ENCODE results near the gene RYR2. TPM values are rescaled to one million over a fixed set of nuclear protein-coding genes. Genes with fewer than 3 reads are reported as not detected.
"Not testable (repeated sequence)": the region's sequence is repeated elsewhere in the genome, so short reads cannot be mapped to it uniquely, and the experiment has no call there.

RYR2 gene
- total RNA-seq, 1 donor from 2014 or later, result 5.4 TPM

- no peak for TF ChIP-seq CTCF (IDR thresholded peaks at IDR 0.05; ENCODE audit: unreplicated experiment)
- H3K9me3 Mint-ChIP-seq (ENCODE audit: unreplicated experiment), result peaks cover 8% of the 10 kb centered on the region
- H3K4me3 Mint-ChIP-seq (ENCODE audit: unreplicated experiment), result no peak overlapping the region
- H3K27me3 Mint-ChIP-seq (ENCODE audit: unreplicated experiment), result peaks cover 2% of the 10 kb centered on the region
- no peak for DNase-seq (ENCODE audit: low spot score)
- H3K27ac Mint-ChIP-seq (ENCODE audit: unreplicated experiment), result no peak overlapping the region
- no peaks in the 10 kb centered on the region for H3K4me1 Mint-ChIP-seq (ENCODE audit: unreplicated experiment)
- H3K36me3 Mint-ChIP-seq (ENCODE audit: low read depth, unreplicated experiment), result peaks cover 5% of the 10 kb centered on the region
Measured at GRCh38 chr1:237126180-237126579, 84.2 kb downstream of the RYR2 start.

- DNase-seq (ENCODE audit: low spot score); H3K4me3 Mint-ChIP-seq (ENCODE audit: unreplicated experiment); H3K4me1 Mint-ChIP-seq (ENCODE audit: unreplicated experiment); H3K27me3 Mint-ChIP-seq (ENCODE audit: unreplicated experiment); H3K27ac Mint-ChIP-seq (ENCODE audit: unreplicated experiment): not testable (repeated sequence)
- peaks cover 13% of the 10 kb centered on the region for H3K36me3 Mint-ChIP-seq (ENCODE audit: low read depth, unreplicated experiment)
- H3K9me3 Mint-ChIP-seq (ENCODE audit: unreplicated experiment), result peaks cover 10% of the 10 kb centered on the region
Measured at GRCh38 chr1:237127301-237127700, 85.3 kb downstream of the RYR2 start.

- Mint-ChIP-seq H3K27ac (ENCODE audit: unreplicated experiment) (no peak overlapping the region), H3K27me3 (ENCODE audit: unreplicated experiment) (peaks cover 5% of the 10 kb centered on the region), H3K4me1 (ENCODE audit: unreplicated experiment) (no peaks in the 10 kb centered on the region), H3K36me3 (ENCODE audit: low read depth, unreplicated experiment) (peaks cover 28% of the 10 kb centered on the region), H3K9me3 (ENCODE audit: unreplicated experiment) (peaks cover 14% of the 10 kb centered on the region), H3K4me3 (ENCODE audit: unreplicated experiment) (no peak overlapping the region)
- no peak for TF ChIP-seq CTCF (IDR thresholded peaks at IDR 0.05; ENCODE audit: unreplicated experiment)
- DNase-seq (ENCODE audit: low spot score), result no peak
Measured at GRCh38 chr1:237133921-237134320, 91.9 kb downstream of the RYR2 start.

GRCh38 chr1:237134929-237135328, 92.9 kb downstream of the RYR2 start:
- no peak overlapping the region for H3K27ac Mint-ChIP-seq (ENCODE audit: unreplicated experiment)
- no peak for TF ChIP-seq CTCF (IDR thresholded peaks at IDR 0.05; ENCODE audit: unreplicated experiment)
- peaks cover 5% of the 10 kb centered on the region for H3K27me3 Mint-ChIP-seq (ENCODE audit: unreplicated experiment)
- H3K4me1 Mint-ChIP-seq (ENCODE audit: unreplicated experiment), result no peaks in the 10 kb centered on the region
- no peak for DNase-seq (ENCODE audit: low spot score)
- peaks cover 14% of the 10 kb centered on the region for H3K9me3 Mint-ChIP-seq (ENCODE audit: unreplicated experiment)
- no peak overlapping the region for H3K4me3 Mint-ChIP-seq (ENCODE audit: unreplicated experiment)
- peaks cover 28% of the 10 kb centered on the region for H3K36me3 Mint-ChIP-seq (ENCODE audit: low read depth, unreplicated experiment)

DNA sequence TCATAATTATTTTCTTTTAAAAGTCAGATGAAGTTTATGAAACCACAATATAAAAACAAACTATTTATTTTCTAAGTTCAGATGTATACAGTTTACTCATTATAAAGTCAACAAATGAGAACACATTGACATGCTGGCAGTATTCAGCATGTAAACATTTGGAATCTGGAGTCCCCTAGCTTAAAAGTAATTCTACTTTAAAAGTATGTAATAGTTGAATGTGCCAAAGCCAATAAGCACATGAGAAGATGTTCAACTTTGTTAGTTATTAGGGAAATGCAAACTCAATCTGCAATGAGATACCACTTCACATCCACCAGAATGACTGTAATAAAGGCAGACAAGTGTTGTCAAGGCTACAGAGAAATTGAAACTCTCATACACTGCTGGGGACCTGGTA, 96.6 kb downstream of the RYR2 start:
- Mint-ChIP-seq H3K4me3 (ENCODE audit: unreplicated experiment) (no peak overlapping the region), H3K9me3 (ENCODE audit: unreplicated experiment) (no peaks in the 10 kb centered on the region), H3K27ac (ENCODE audit: unreplicated experiment) (no peak overlapping the region), H3K36me3 (ENCODE audit: low read depth, unreplicated experiment) (peaks cover 7% of the 10 kb centered on the region), H3K4me1 (ENCODE audit: unreplicated experiment) (no peaks in the 10 kb centered on the region), H3K27me3 (ENCODE audit: unreplicated experiment) (peaks cover under 1% of the 10 kb centered on the region)
- no peak for DNase-seq (ENCODE audit: low spot score)
- TF ChIP-seq CTCF (IDR thresholded peaks at IDR 0.05; ENCODE audit: unreplicated experiment), result no peak

DNA sequence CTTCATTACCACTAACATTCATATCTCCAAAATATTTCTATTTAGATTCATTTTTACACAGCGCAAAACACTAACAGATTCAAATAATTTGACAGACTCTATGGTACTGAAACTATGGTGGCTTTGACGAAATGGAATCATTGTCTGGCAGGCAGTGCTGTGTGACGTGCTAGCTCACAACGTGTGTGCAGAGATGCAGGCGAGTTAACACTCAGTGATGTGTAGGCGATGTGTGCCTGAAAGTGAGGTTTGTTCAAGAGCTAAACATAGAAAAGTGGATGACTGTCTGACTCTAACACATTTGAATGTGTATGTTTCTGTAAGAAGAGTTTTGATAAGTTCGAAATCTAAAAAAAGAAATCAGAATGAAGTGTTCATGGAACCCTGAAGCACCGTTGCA, 97.7 kb downstream of the RYR2 start:
- DNase-seq (ENCODE audit: low spot score), result no peak
- H3K4me1 Mint-ChIP-seq (ENCODE audit: unreplicated experiment), result no peaks in the 10 kb centered on the region
- no peak overlapping the region for H3K4me3 Mint-ChIP-seq (ENCODE audit: unreplicated experiment)
- no peak for TF ChIP-seq CTCF (IDR thresholded peaks at IDR 0.05; ENCODE audit: unreplicated experiment)
- H3K27ac Mint-ChIP-seq (ENCODE audit: unreplicated experiment), result no peak overlapping the region
- no peaks in the 10 kb centered on the region for H3K9me3 Mint-ChIP-seq (ENCODE audit: unreplicated experiment)
- H3K36me3 Mint-ChIP-seq (ENCODE audit: low read depth, unreplicated experiment), result peaks cover under 1% of the 10 kb centered on the region
- H3K27me3 Mint-ChIP-seq (ENCODE audit: unreplicated experiment), result peaks cover 2% of the 10 kb centered on the region

Measured in endothelial cell (in vitro differentiated cells).